IMR-90 (cell line): ENCODE results near the gene LEKR1. TPM values are rescaled to one million over a fixed set of nuclear protein-coding genes. Genes with fewer than 3 reads are reported as not detected.

Experiments used
- ATAC-seq: fragments of 200-7000 bp; cut with Tn5 transposase; 2 replicates; pipeline ENCODE4 v1.9.1; 2020; ENCODE audit warnings: low read depth, mild to moderate bottlenecking, moderate library complexity
- BruUV-seq: library from RNA; stranded (reverse); fragments of 400-500 nt; replicated peaks from 2 replicates; lab custom pipeline; 2021; lab: Mats Ljungman, UMichigan
- CTCF ChIA-PET: fragments of 300-600 bp; formaldehyde crosslinking; extraction: SDS; loops from one replicate; lab custom pipeline; 2021; ENCODE audit warnings: antibody characterized with exemption; lab: Yijun Ruan, JAX
- POLR2A ChIA-PET: fragments of 300-600 bp; sonication (Branson Sonifier 250); formaldehyde crosslinking; loops from one replicate; lab custom pipeline; 2022; ENCODE audit warnings: antibody characterized with exemption; ENCODE audit not compliant: unreplicated experiment; lab: Charles Lee
- DNase-seq: peaks from one replicate; pipeline ENCODE4 v3.0.0; 2013
- H2AFZ ChIP-seq: replicated peaks from 2 replicates; pipeline ENCODE3; 2013; ENCODE audit warnings: low read length, mild to moderate bottlenecking; ENCODE audit not compliant: poor library complexity
- H2AK5ac ChIP-seq: 2 replicates; pipeline ENCODE4 v1.6.1; 2013; ENCODE audit warnings: low read depth, low read length, inconsistent platforms
- H2AK9ac ChIP-seq: replicated peaks from 2 replicates; pipeline ENCODE3; 2013; ENCODE audit warnings: mild to moderate bottlenecking, low read depth, low read length, moderate library complexity; ENCODE audit not compliant: poor library complexity
- H2BK120ac ChIP-seq: 2 replicates; pipeline ENCODE4 v1.6.1; 2013; ENCODE audit warnings: low read depth, low read length, inconsistent platforms
- H2BK15ac ChIP-seq: 3 replicates; pipeline ENCODE4 v1.6.1; 2013; ENCODE audit warnings: low read depth, low read length, inconsistent platforms
- H2BK20ac ChIP-seq: 2 replicates; pipeline ENCODE4 v1.6.1; 2013; ENCODE audit warnings: low read depth, mild to moderate bottlenecking, inconsistent platforms, low read length, moderate library complexity
- H2BK5ac ChIP-seq: 2 replicates; pipeline ENCODE4 v1.6.1; 2013; ENCODE audit warnings: mild to moderate bottlenecking, low read depth, low read length, inconsistent platforms; ENCODE audit not compliant: poor library complexity, severe bottlenecking
- H3K14ac ChIP-seq: replicated peaks from 2 replicates; pipeline ENCODE4 v1.6.1; 2013; ENCODE audit warnings: low read depth, low read length, inconsistent platforms
- H3K18ac ChIP-seq: 2 replicates; pipeline ENCODE4 v1.6.1; 2013; ENCODE audit warnings: low read depth, low read length, control low read depth
- H3K23ac ChIP-seq: 2 replicates; pipeline ENCODE4 v1.6.1; 2013; ENCODE audit warnings: low read depth, low read length, inconsistent platforms
- H3K27ac ChIP-seq: 2 replicates; pipeline ENCODE4 v1.5.1; 2013; ENCODE audit warnings: mild to moderate bottlenecking, control low read depth, low read length; ENCODE audit not compliant: insufficient read depth
- H3K27me3 ChIP-seq: 2 replicates; pipeline ENCODE4 v1.6.1; 2013; ENCODE audit warnings: low read length; ENCODE audit not compliant: control insufficient read depth, insufficient read depth
- H3K36me3 ChIP-seq: 2 replicates; pipeline ENCODE4 v1.6.1; 2013; ENCODE audit warnings: low read length, mixed read lengths; ENCODE audit not compliant: control insufficient read depth, insufficient read depth
- H3K4ac ChIP-seq: 2 replicates; pipeline ENCODE4 v1.6.1; 2013; ENCODE audit warnings: low read depth, low read length, inconsistent platforms
- H3K4me1 ChIP-seq: 2 replicates; pipeline ENCODE4 v1.6.1; 2013; ENCODE audit warnings: low read length, mixed read lengths; ENCODE audit not compliant: control insufficient read depth, insufficient read depth
- H3K4me2 ChIP-seq: 2 replicates; pipeline ENCODE4 v1.6.1; 2013; ENCODE audit warnings: low read depth, mild to moderate bottlenecking, control low read depth, low read length, moderate library complexity
- H3K4me3 ChIP-seq: 2 replicates; pipeline ENCODE4 v1.5.1; 2013; ENCODE audit warnings: low read depth, mild to moderate bottlenecking, control low read depth, low read length, moderate library complexity; ENCODE audit not compliant: insufficient read depth
- H3K56ac ChIP-seq: 2 replicates; pipeline ENCODE4 v1.6.1; 2013; ENCODE audit warnings: low read length, inconsistent platforms; ENCODE audit not compliant: insufficient read depth; ENCODE audit errors: extremely low read depth
- H3K79me1 ChIP-seq, 2 experiments: 2 replicates each; pipeline ENCODE4 v1.6.1; 2013; ENCODE audit warnings: low read length in 2 of 2, inconsistent platforms in 1 of 2, low read depth in 1 of 2
- H3K9ac ChIP-seq: 2 replicates; pipeline ENCODE4 v1.6.1; 2013; ENCODE audit warnings: low read depth, low read length, control low read depth
- H3K9me1 ChIP-seq: 2 replicates; pipeline ENCODE4 v1.6.1; 2013; ENCODE audit warnings: low read length, inconsistent platforms; ENCODE audit not compliant: insufficient read depth
- H3K9me3 ChIP-seq: 2 replicates; pipeline ENCODE4 v1.6.1; 2013; ENCODE audit warnings: low read length; ENCODE audit not compliant: control insufficient read depth, insufficient read depth
- H4K20me1 ChIP-seq: 2 replicates; pipeline ENCODE4 v1.6.1; 2013; ENCODE audit warnings: low read length, inconsistent platforms; ENCODE audit not compliant: insufficient read depth
- H4K5ac ChIP-seq: 2 replicates; pipeline ENCODE4 v1.6.1; 2013; ENCODE audit warnings: mild to moderate bottlenecking, low read depth, low read length, control low read depth
- H4K8ac ChIP-seq, 2 experiments: 2 replicates each; pipeline ENCODE4 v1.6.1; 2013; ENCODE audit warnings: low read depth in 2 of 2, low read length in 2 of 2, control low read depth in 1 of 2, inconsistent platforms in 1 of 2
- H4K91ac ChIP-seq: 2 replicates; pipeline ENCODE4 v1.6.1; 2013; ENCODE audit warnings: low read depth, low read length, inconsistent platforms; ENCODE audit not compliant: insufficient read depth
- CEBPB ChIP-seq: IDR thresholded peaks from 2 replicates; pipeline ENCODE4 v1.6.1; 2012; ENCODE audit warnings: low read depth, low read length, improper control_type of control experiment
- FOS ChIP-seq: fragments of 150-350 bp; IDR thresholded peaks from 2 replicates; pipeline ENCODE4 v1.6.1; 2016; ENCODE audit warnings: low read depth, low read length
- MAFK ChIP-seq: IDR thresholded peaks from 2 replicates; pipeline ENCODE4 v1.6.1; 2012; ENCODE audit warnings: low read depth, low read length, improper control_type of control experiment
- MXI1 ChIP-seq: IDR thresholded peaks from 2 replicates; pipeline ENCODE4 v1.6.1; 2012; ENCODE audit warnings: low read depth, mild to moderate bottlenecking, low read length, moderate library complexity, borderline replicate concordance
- NFE2L2 ChIP-seq: fragments of 150-350 bp; IDR thresholded peaks from 2 replicates; pipeline ENCODE4 v1.6.1; 2016; ENCODE audit warnings: low read depth, mild to moderate bottlenecking, low read length
- RFX5 ChIP-seq: IDR thresholded peaks from 2 replicates; pipeline ENCODE4 v1.8.0; 2012; ENCODE audit warnings: low read depth, mild to moderate bottlenecking, low read length, moderate library complexity
- WGBS, 2 experiments: methylation state at CpG; one replicate each; pipeline versions ENCODE4 v1.1.5 to v1.1.7; 2013; ENCODE audit warnings: missing lambda C conversion rate in 2 of 2; ENCODE audit not compliant: insufficient read length in 1 of 2; ENCODE audit errors: extremely low coverage in 2 of 2; 5-methylcytosine and 5-hydroxymethylcytosine counted together
- dilution Hi-C: fragments of 300-500 bp; cut with HindIII; formaldehyde crosslinking; loops from one replicate; pipeline ENCODE4 v1.14.3; 2018; ENCODE audit warnings: low sequenced_read_pairs; ENCODE audit not compliant: unreplicated experiment
- in situ Hi-C: fragments of 300-500 bp; cut with MboI; formaldehyde crosslinking; loops from 3 replicates; pipeline ENCODE4 v1.14.3; 2019; ENCODE audit warnings: low sequenced_read_pairs, inconsistent platforms, mixed read lengths
- intact Hi-C: fragments of 100-400 bp; cut with micrococcal nuclease; formaldehyde crosslinking; loops from 2 replicates; pipeline ENCODE4 v1.10.0; 2022
- polyA plus RNA-seq, 3 experiments: library from polyadenylated mRNA; depleted of rRNA; stranded (reverse); fragments of >200 nt; gene quantifications; 2 replicates each; pipeline ENCODE4 v1.2.3, GENCODE V29; 2012; ENCODE audit warnings: low replicate concordance in 1 of 3
- total RNA-seq: library from RNA; depleted of rRNA; stranded (reverse); fragments of >200 nt; gene quantifications from 2 replicates; pipeline ENCODE4 v1.2.3, GENCODE V29; 2012

Gene LEKR1
- total and polyA plus RNA-seq, 2 of the 4 experiments (the other 2 are of a cell fraction), result 0.19 to 0.36 TPM

GRCh38 chr3:156837115-156837514 lies 11.0 kb downstream of the LEKR1 start:
- H3K27me3 ChIP-seq, result no peaks in the 10 kb centered on the region
- ATAC-seq (peak; percentile 66; the same call in 1 of the 2 replicates), DNase-seq (peak; percentile 70)
- H3K23ac ChIP-seq, result no peak overlapping the region
- H4K20me1 ChIP-seq, result no peaks in the 10 kb centered on the region
- no peaks in the 10 kb centered on the region for H3K9me3 ChIP-seq
- no peak overlapping the region for H3K4me2 ChIP-seq
- H3K9me1 ChIP-seq, result no peaks in the 10 kb centered on the region
- 0 out of 2 replicates have a peak, but pooled peaks have one; percentile 10 for TF ChIP-seq NFE2L2
- TF ChIP-seq MXI1, result no peak
- TF ChIP-seq FOS, result peak; percentile 52; the same call in 1 of the 2 replicates
- no peak for TF ChIP-seq RFX5
- no peak for TF ChIP-seq CEBPB
- peak; percentile 17; the same call in 1 of the 2 replicates for TF ChIP-seq MAFK
- H3K4me3 ChIP-seq, result no peak overlapping the region
- intact Hi-C loops, result no loop called here
- H2BK15ac ChIP-seq, result no peak overlapping the region
- H3K56ac ChIP-seq, result no peak overlapping the region
- peaks cover 4% of the 10 kb centered on the region; the same call in 1 of the 2 replicates for H3K4me1 ChIP-seq
- WGBS, 2 experiments, result no CpG with 5 or more reads among the region's 5 CpGs
- H2BK120ac ChIP-seq, result peak overlapping the region; percentile 20
- H4K91ac ChIP-seq, result no peak overlapping the region
- no peak overlapping the region for H3K14ac ChIP-seq
- no peak overlapping the region for H4K5ac ChIP-seq
- no peak overlapping the region for H2AK5ac ChIP-seq
- H2AFZ ChIP-seq, result peak overlapping the region; percentile 52
- no peak overlapping the region for H4K8ac ChIP-seq
- H3K18ac ChIP-seq, result no peak overlapping the region
- H2BK20ac ChIP-seq, result 0 out of 2 replicates have a peak overlapping the region, but pooled peaks have one; percentile 21
- H2BK5ac ChIP-seq, result no peak overlapping the region
- H3K9ac ChIP-seq, result no peak overlapping the region
- POLR2A ChIA-PET, result no interaction called here
- H2AK9ac ChIP-seq, result no peak overlapping the region
- no peaks in the 10 kb centered on the region for H3K79me1 ChIP-seq
- CTCF ChIA-PET, result no interaction called here
- H3K4ac ChIP-seq, result no peak overlapping the region
- dilution Hi-C loops, result no loop called here
- no peaks in the 10 kb centered on the region for H3K36me3 ChIP-seq
- in situ Hi-C loops, result loop anchor here (25.0 kb wide), 1 partner anchor 300 kb away; no protein-coding TSS in a partner anchor
- H3K27ac ChIP-seq, result no peak overlapping the region
- no TSS peak for BruUV-seq
